Ovary (tissue), 3 donors: Measurements from ENCODE around the gene CD28.

Experiments used
- EP300 ChIP-seq: sonication (generic); formaldehyde crosslinking; IDR thresholded peaks from one replicate; pipeline ENCODE4 v1.6.1; 2017; ENCODE audit warnings: antibody characterized with exemption
- POLR2A ChIP-seq: fragments of 450-650 bp; IDR thresholded peaks from one replicate; pipeline ENCODE4 v1.6.1; 2017; ENCODE audit warnings: antibody characterized with exemption, mild to moderate bottlenecking, moderate library complexity
- TF ChIP-seq, protein P1 (sequence below), 3 donors: fragments of 450-650 bp in 2 of 3; fragments of 200-600 bp in 1 of 3; IDR thresholded peaks; one replicate each; pipeline versions ENCODE4 v1.5.1 to v1.8.0; 2016 to 2022; ENCODE audit warnings: antibody characterized with exemption in 3 of 3, mild to moderate bottlenecking in 1 of 3
- donor health status: DM: no; HTN: no; CAD: no.

DNA sequence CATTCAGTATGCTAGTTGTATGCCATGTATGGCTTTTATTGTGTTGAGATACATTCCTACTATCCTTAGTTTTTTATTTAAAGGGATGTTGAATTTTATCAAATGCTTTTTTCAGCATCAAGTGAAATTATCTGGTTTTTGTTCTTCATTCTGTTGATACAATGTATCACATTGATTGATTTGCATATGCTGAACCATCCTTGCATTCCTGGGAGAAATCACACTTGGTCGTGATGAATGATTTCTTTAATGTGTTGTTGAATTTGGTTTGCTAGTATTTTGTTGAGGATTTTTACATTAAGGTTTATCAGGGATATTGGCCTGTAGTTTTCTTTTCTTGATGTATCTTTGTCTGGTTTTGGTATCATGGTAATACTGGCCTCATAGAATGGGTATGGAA, 49.7 kb downstream of the CD28 start:
- TF ChIP-seq, protein P1, sequence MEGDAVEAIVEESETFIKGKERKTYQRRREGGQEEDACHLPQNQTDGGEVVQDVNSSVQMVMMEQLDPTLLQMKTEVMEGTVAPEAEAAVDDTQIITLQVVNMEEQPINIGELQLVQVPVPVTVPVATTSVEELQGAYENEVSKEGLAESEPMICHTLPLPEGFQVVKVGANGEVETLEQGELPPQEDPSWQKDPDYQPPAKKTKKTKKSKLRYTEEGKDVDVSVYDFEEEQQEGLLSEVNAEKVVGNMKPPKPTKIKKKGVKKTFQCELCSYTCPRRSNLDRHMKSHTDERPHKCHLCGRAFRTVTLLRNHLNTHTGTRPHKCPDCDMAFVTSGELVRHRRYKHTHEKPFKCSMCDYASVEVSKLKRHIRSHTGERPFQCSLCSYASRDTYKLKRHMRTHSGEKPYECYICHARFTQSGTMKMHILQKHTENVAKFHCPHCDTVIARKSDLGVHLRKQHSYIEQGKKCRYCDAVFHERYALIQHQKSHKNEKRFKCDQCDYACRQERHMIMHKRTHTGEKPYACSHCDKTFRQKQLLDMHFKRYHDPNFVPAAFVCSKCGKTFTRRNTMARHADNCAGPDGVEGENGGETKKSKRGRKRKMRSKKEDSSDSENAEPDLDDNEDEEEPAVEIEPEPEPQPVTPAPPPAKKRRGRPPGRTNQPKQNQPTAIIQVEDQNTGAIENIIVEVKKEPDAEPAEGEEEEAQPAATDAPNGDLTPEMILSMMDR (IDR thresholded peaks at IDR 0.05) = no peak
- TF ChIP-seq EP300 = no peak
- no peak for TF ChIP-seq POLR2A
